ENCODE data around the gene CNGB1.
"Not testable (repeated sequence)": the region's sequence is repeated elsewhere in the genome, so short reads cannot be mapped to it uniquely, and the experiment has no call there.

CNGB1 gene

DNA sequence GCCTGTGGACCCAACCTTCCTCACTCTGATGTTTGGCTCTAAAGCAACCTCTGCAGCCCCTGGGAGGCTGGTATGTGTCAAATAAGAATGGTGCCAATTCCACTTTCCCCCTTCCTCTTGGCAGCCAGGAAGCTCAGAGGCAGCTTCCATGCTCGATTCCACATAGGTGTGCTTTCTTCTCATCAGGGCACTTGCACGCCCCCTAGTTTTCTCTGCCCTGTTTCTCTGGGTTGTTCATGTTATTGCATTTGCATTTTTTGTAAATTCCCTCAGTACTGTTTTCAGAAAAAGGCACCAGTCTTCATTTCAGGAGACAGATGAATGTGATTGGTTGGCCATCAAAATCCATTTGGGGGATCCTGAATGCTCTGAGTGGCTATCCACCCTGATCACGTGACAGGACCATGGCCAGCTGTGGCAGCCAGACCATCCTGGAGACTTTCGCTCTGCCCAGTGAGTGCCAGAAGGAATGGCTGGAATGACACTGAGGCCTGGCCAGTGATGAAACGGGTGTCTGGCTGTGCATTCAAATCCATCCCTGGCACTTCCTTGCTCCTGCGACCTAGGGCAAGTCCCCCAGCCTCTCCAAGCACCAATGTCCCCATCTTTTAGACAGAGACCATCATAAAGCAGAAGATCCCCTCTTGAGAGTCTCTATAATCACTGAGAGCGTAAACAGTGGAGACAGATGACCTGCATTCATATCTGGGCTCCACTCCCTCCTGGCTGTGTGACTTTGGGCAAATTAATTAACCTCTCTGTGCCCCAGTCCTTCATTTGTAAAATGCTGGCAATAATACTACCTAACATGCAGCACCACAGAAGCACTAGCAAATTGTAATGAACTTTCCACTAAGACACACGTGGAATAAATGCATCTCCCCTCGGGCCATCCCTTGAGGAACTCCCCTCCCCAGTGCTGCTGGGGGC is 56.4 kb downstream of the CNGB1 start:
- DNase-seq (ENCODE audit: low read depth, low spot score), result no peak

GRCh38 chr16:57912529-57913260 is 58.2 kb downstream of the CNGB1 start:
- no peak overlapping the region for H3K27ac ChIP-seq
- no peak for DNase-seq (ENCODE audit: low read depth, low spot score)

More for the DNA sequence above, 56.4 kb downstream of the CNGB1 start:
- no peak overlapping the region for H3K27ac ChIP-seq

GRCh38 chr16:57911743-57912142 is 59.2 kb downstream of the CNGB1 start:
- DNase-seq (ENCODE audit: low read depth, low spot score), result no peak
- no peak overlapping the region for H3K27ac ChIP-seq

DNA sequence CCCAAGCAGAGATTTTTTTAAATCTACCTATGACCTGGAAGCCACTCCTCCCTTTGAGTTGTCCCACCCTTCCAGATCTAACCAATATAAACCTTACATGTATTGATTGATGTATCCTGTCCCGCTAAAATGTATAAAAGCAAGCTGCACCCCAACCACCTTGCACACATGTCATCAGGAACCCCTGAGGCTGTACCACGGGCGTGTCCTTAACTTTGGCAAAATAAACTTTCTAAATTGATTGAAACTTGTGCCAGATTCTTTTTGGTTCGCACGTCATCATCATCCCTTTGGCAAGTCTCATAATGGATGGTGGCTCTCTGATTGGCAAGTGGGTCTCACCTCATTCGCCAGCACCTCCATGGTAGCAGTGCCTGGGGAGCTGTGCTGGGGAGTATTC is 60.2 kb downstream of the CNGB1 start:
- no peak for DNase-seq (ENCODE audit: low read depth, low spot score)
- no peak overlapping the region for H3K27ac ChIP-seq

GRCh38 chr16:57908409-57908987 is 62.4 kb downstream of the CNGB1 start:
- no peak overlapping the region for H3K27ac ChIP-seq
- DNase-seq (ENCODE audit: low read depth, low spot score), result no peak

DNA sequence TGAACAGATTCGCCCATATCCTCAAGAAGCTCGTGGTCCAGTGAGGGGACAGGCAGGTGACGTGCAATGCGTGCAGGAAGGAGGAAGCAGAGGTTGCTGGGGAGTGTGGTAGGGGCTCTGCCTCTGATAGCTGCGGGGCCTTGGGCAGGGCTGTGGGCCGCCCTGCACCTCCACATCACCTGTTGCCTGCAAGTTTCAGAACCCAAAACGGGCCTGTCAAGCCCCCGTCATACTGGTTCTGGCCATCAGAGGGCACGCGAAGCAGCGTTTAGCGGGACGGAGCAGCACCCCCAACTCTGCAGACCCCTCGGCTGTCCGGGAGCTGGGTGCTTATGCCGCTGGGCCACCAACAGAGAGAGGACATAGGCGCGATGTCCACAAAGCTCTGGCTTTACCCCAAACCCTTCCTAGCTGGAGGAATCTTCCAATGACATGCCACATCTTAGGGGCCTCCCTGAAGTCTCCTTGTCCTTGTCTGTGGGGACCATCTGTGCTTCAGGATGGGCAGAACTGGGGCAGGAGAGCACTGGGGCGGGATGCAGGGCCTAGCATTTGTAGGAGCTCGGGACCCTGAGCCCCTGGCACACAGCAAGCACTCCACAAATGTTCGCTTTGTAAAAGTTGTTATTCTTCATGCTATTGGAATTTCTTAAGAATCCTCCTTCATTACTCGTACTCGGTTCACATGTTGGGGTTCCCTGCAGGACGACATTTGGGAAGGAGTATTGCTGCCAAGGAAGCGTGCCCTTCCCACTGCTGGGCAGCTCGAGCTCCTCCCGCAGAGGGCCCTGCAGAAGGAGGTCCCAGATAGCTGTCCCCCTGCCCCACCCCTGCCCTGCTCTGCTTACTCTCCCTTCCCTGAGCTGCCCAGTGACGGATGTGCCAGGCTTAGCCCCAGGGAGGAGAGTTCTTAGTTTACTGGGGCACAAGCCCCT is 64.3 kb downstream of the CNGB1 start:
- DNase-seq (ENCODE audit: low read depth, low spot score), result no peak

DNA sequence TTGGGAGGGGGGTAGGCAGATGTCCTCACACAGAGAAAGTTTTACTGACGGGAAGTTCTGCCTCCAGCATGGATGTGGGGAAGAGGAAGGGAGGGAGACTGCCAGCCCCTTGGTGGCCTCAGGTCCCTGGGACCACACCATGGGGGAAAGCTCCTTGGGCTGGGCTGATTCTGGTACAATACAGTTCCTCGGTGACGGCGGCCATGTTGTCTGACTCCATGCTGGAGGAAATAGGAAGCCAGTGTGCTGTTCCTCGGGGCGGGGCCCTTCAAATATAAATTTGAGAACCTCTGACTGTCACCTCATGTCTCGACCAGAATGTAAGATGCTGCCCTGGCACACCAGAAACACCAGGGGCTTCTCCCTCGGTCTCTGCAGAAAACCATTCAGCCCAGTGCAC is 66.8 kb downstream of the CNGB1 start:
- no peak for DNase-seq (ENCODE audit: low read depth, low spot score)
- no peak overlapping the region for H3K27ac ChIP-seq

More for the DNA sequence above, 64.3 kb downstream of the CNGB1 start:
- no peak overlapping the region for H3K27ac ChIP-seq

GRCh38 chr16:57903656-57904055 is 67.3 kb downstream of the CNGB1 start:
- no peak overlapping the region for H3K27ac ChIP-seq
- no peak for DNase-seq (ENCODE audit: low read depth, low spot score)

GRCh38 chr16:57901480-57902069 is 69.4 kb downstream of the CNGB1 start:
- no peak for DNase-seq (ENCODE audit: low read depth, low spot score)
- H3K27ac ChIP-seq, result no peak overlapping the region

GRCh38 chr16:57900796-57901479 is 70.0 kb downstream of the CNGB1 start:
- H3K27ac ChIP-seq, result no peak overlapping the region
- DNase-seq (ENCODE audit: low read depth, low spot score), result no peak

GRCh38 chr16:57899771-57900661 is 70.9 kb downstream of the CNGB1 start:
- peak overlapping the region; percentile 20 for H3K27ac ChIP-seq
- no peak for DNase-seq (ENCODE audit: low read depth, low spot score)

- DNase-seq (ENCODE audit: low read depth, low spot score), result no peak
- H3K27ac ChIP-seq, result peak overlapping the region; percentile 20
Observed at GRCh38 chr16:57898961-57899360, 72.0 kb downstream of the CNGB1 start.

GRCh38 chr16:57897996-57898395 is 72.9 kb downstream of the CNGB1 start:
- no peak for DNase-seq (ENCODE audit: low read depth, low spot score)
- no peak overlapping the region for H3K27ac ChIP-seq

DNA sequence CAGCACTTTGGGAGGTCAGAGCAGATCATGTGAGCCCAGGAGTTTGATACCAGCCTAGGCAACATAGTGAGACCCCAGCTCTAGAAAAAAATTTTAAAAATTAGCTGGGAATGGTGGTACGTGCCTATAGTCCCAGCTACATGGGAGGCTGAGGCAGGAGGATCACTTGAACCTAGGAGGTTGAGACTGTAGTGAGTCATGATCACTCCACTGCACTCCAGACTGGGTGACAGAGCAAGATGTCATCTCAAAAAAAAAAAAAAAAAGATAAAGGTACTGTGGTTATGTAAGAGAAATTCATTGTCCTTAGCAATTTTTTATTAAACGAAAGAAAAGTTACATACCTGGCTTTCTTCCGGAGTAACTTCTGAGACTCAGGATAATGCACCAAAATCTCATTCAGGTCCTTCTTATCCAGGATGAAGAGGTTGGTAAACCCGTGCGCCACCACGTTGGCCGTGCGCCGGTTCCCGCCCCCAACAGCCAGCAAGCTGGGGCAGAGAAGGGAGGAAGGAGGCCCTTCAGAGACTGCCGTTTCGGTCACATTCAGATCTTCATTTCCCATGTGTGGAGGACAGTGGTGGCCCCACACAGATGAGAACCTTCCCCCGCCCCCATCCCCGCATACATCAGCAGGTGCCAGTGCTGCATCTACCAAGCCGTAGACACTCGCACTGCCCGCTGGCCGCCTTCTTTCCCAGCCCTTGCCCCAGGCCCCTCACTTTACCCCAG is 73.7 kb downstream of the CNGB1 start:
- peak overlapping the region; percentile 11 for H3K27ac ChIP-seq
- DNase-seq (ENCODE audit: low read depth, low spot score), result no peak

GRCh38 chr16:57895081-57895547 is 75.8 kb downstream of the CNGB1 start:
- DNase-seq (ENCODE audit: low read depth, low spot score), result not testable (repeated sequence)
- H3K27ac ChIP-seq, result peak overlapping the region; percentile 86

DNA sequence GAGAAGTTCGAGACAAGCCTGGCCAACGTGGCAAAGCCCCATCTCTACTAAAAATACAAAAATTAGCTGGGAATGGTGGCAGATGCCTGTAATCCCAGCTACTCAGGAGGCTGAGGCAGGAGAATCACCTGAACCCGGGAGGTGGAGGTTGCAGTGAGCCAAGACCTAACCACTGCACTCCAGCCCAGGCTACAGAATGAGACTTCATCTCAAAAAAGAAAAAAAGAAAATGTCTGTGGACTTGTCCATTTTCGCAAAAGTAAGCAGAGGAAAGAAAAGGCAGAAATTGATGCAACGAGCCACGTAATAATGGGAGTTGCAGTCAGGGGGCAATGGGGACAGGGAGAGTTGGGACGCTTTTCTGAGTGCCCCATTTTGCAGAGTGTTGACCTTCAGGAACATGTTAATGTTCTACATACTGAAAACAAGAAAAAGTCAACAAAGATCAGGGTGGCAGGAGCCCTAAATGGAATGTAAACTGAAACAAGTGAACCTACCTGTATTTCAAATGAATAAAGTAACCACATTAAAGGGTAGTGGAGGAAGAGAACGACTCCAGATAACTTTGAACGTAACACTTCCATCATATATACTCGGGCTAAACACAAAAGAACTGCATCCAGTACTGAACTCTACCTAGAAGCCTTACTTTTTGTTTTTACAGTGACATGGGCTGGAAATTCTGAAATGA is 76.4 kb downstream of the CNGB1 start:
- peak overlapping the region; percentile 86 for H3K27ac ChIP-seq
- DNase-seq (ENCODE audit: low read depth, low spot score), result no peak
